DMS53 treated with DMSO at 0.1 percent for 48 hours (cell line): ENCODE data around the gene NMRK1.

Experiments
- DNase-seq: peaks from one replicate; lab custom pipeline; 2025; ENCODE audit not compliant: unreplicated experiment; lab: John Stamatoyannopoulos, UW

The NMRK1 gene

DNA sequence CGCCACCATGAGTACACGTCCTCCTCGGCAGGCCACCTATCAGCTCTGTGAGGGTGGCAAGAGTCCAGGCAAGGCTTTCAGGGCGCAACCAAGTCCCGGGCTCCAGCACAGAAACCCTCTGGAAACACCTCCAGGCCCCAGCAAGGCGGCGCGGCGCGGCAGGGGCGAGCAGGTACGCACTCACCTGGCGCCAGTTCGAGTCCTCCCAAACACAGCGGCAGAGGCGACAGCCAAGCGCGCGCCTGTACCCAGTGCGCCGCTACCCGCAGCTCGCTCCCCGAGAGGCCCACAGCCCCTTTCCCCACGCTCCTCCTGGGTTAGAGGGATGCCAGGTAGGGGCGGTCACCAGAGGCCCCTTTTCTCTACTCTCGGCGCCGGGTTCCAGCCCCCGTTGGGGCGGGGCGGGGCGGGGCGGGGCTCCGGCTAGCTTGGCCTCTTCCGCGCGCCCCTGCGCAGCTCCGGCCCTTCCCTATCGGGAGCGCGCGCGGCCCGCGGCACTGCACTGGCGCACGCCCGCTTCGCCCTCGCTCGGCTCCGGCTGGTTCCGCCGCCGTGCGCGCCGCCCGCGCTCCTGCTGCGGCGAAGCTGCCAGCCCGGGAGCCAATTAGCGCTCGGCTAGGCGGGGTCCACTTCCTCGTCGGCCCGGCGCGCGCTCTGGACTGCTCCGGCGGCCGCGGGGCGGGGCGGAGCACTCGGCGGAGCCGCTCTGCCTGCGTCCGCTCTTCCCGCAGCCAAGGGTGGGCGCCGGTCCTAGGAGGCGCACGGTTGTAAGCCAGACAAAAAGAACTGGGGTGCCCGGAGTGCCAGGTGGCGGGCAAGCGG lies at the start of gene NMRK1, which contains the start of gene OSTF1:
Gene NMRK1, minus strand, starts transcription at position 332 of the 822 bp plus-strand sequence. CDS start 5,040 bp downstream, outside the sequence.
Gene OSTF1, plus strand, starts transcription at position 691 of the 822 bp plus-strand sequence. CDS start 179 bp downstream, outside the sequence.
- peak; percentile 91 for DNase-seq

DNA sequence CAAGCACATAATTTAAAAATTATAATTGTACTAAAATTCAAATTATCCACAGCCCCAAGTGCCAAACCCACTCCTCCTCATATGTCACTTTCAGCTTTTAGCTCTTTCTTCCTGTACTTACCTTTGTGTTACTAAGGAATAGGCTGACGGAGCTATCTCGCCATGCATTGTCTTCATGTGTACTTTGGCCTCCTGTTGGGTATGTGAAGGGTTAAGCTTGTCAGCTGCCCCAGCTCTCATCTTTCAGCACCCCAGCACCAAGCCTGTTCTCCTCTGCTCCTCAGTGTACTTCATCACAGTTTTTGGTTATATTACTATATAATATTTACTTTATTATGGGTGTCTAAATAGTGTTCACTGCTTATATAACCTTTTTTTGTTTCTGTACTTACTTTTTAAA lies 46.5 kb upstream of the NMRK1 start:
- no peak for DNase-seq

DNA sequence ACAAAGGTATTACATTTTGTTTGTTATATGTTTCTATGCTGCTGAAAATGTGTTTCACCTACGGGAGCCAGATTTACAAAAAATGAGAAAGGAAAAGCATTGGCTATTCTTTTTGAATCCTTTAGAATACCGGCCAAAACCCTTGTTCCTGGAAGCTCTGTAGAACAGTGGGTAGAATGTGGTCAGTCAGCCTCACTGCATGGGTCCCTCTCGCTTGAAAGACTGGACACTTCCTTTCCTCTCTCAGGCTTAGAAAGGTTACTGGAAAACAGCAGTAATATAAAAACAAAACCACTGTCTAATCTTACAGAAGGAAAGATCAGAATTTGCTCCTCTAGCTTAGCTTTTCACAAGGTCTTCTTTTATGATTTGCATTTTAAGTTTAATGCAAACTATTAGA lies 45.4 kb upstream of the NMRK1 start:
- DNase-seq, result no peak

DNA sequence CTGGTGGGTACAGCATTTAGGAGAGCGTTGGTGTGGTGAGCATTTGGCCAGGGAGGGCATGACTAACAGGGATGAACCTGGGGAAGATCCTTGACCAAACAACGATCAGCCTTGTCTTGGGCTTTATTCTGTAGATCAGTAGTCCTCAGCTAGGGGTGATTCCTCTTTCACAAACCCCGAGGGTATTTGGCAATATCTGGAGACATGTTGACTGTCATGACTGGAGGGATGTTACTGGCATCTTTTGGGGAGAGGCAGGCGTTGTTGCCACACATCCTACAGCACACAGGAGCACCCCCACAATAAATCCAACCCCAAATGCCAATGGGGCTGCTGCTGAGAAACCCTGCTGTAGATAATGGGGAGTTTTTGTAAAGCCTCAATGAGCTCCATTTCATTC lies 44.3 kb upstream of the NMRK1 start:
- no peak for DNase-seq

DNA sequence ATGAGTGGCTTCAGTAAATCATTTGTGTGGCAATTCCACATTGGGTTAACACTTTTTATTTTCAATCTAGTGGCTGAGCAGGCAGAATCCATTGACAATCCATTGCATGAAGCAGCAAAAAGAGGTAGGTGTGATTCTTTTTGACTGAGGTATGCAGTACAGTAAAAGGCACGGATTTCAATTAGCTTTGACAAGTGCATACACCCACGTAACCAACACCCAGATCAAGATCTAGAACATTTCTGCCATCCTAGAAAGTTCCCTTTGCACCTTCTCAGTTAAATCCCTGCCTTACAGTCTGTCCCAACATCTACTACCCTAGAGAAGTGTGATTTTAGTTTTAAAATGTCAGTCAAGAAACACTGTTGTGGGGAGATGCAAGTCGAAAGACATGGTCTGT lies 43.7 kb upstream of the NMRK1 start:
- DNase-seq, result no peak

DNA sequence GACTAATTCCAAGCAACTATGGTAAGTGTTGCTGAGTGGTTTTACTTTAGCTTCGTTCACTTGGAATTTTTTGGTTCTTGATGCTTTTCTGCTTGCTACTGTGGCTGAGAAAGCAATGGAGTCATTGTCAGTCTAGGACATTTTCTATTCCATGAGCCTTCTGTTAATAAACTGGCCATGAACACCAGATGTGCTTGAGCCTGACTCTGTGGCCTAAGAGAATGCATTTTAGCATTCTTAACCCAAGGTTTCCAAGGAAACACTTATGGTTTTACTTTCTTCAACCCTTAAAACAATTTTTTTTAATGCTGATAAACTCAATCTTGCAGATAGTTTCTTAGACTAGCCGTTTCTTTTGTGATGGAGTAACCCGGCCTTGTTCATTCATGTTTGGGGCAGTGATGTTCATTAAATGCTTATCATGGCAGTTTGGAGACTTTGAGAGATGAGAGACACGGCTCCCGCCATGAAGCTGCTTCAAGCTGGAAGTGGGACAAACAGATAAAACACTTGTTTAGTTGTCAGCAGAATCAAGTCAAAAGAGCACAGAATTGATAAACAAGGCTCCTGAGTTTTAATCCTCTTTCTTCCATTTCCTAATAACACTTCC lies 42.8 kb upstream of the NMRK1 start:
- no peak for DNase-seq

DNA sequence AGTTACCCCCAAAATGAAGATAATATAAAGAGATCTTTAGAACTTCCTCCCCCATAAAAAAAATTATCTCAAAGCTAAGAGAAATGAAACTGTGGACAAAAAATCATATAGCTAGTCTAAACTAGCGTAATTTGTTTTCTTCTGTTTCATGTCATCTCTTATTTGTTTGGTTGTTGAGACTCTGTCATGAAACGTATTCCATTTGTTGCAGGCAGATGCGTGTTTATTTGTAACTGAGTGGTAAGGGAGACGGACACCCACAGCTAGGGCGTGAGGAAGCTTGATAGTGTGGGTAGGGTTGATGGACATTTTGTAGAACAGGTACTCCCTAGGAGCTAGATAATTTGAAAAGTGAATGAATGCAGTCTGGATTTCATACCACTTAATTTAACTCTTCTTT lies 42.2 kb upstream of the NMRK1 start:
- no peak for DNase-seq

DNA sequence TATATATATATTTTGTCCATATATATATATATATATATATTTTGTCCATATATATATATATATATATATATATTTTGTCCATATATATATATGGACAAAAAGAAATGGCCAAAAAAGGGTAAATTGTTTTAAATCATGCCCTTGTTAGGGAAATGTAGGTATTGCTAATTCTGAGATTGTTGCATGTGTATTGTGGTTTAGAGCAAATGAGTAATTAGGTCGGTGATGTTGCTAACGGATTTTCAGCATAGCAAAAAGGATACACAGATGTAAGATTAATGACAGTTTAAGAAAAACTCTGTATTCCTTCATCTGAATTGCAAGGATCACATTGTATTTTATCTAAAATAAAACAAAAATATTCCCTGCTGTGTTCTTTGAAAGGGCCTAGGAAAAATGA lies 40.6 kb upstream of the NMRK1 start:
- no peak for DNase-seq

DNA sequence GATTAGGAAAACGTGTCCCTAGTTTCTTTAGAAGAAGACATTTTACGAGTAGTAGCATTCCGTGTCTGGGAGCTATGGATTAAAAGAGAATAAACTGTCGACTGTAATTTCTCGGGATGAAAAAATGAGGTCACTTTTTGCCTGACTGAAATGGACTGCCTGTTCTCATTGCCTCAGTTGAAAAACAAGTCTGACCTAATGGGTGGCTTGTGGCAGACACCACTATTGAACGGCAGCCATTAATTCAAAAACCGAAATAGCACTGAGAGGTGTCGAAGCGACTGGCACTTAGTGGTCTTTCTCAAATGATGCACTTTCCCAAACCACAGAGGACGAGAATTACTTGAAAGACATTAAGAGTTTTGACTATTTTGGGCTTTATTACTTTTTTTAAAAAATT lies 35.7 kb upstream of the NMRK1 start:
- DNase-seq, result no peak

DNA sequence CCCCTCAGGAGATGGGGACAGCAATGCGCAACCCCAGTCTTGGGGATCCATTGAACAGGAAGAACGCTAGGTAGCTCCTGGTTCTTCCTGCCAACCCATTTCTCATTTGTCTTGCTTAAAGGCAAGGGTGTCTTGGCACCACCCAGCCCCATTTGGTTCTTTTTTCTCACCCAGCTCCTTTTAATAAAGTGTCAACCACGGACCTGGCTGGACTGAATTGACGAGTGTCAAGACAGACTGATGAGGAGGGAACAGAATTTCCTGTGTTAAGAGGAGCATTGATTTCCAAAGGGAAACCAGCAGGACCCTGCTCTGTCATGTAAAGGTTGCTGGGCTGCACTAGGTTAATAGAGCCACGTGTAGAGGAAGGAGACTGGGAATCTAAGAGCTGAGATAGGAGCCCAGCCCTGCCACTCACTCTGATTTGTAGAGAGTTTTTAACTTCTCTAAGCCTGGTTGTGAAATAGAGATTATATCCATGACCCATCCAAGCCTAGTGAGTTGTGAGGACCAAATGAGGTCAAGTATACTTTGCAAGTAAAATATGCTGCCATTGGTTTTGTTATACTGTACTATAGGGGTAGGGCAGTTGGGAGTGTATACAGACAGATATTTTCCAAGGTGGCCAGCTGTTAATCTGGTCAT lies 34.1 kb upstream of the NMRK1 start:
- no peak for DNase-seq

DNA sequence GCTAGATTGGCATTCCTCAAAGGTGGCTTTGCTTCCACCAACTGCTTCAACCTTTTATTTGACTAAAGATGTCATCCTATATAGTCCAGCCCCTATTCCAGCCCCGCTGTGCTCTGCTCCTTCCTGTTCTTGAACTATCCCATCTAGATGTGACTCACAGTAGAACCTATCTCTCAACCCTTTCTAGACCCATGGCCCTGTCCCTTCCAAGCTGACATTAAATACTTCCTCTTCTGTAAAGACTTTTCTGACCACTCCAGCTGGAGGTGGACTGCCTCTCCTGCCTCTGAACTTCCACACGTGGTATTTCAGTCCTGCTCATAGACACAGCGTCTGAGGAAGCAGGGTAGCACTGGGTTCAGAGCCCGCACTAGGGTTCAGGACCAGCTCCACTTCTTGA lies 32.7 kb upstream of the NMRK1 start:
- DNase-seq, result no peak

DNA sequence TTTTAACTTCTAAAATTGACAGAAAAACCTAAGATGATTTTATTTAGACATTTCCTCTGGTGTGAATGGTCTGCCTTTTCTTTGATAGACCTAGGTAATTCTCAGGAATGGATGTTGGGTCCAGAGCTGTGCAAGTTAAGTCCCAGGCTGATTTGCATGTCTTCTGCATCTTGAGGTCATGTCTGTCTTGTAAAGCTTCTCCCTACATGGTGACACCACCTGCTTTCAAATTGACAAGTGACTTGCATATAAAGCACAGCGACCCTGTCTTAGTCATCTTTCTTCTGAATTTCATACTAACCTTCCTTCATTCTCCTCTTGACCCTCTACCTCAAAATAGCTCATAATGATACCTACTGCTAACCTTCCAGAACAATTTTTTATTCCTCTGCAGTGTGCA lies 29.6 kb upstream of the NMRK1 start:
- no peak for DNase-seq

DNA sequence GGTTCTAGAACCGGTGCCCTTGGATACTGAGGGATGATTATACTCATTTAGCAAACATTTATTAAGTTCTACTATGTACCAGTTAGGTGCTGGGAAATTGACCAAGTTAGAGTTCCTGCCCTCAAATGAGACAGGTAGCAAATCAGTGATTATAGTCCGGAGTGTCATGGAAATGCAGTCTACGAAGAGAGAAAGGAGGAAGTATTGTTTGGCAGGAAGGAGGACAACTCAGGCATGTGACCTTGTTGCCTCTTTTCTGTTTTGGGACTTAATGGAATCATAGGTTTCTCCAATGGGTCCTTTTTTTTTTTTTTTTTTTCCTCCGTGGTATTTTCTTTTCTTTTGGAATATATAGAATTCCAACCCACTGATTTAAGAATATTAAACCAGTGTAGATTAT lies 28.4 kb upstream of the NMRK1 start:
- DNase-seq, result no peak

DNA sequence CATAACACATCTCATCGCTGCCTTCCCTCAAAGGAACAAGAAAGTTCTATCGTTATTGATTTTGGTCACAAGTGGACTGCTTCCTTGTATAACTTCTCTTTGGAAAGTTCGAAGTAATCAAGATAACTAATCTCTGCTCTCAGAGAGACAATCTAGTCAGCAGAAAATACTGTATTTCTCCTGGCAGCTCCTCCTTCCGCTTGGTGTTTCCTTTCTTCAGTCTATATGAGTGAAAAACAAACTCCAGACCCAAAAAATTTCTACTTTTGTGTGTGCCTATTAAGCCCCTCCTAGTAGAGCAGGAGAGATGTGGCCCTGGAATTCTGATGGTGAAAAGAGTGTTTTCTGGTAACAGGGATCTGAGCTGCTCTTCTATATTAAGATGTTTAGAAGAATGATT lies 24.8 kb upstream of the NMRK1 start:
- DNase-seq, result no peak

DNA sequence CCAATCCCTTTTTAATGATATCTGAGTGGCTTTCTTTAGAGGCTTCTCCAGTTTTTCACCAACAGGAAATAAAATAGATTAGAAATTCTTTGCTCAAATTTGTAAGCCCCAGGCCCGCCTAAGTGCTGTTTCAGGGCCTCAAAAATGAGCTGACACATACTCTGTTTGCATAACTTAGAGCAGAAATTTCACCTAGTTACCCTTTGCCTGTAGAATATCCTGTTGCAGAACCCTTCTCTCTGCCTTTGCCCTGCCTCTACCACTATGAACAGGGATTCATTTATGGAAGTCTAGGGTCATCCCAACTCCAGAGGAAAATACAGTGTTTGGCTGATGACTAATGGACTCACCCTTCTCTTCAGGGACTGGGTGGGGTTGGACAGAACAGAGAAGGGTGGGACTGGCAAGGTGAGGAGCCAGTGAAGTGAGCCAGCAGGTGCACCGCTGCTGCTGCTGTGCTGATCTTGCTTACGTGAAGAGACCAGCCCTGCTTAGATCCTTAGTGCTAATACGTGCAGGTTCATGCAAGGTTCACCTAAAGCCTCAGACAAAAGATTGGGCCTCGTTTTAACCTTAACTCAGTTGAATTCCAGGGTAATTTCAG lies 23.2 kb upstream of the NMRK1 start:
- peak; percentile 7 for DNase-seq

DNA sequence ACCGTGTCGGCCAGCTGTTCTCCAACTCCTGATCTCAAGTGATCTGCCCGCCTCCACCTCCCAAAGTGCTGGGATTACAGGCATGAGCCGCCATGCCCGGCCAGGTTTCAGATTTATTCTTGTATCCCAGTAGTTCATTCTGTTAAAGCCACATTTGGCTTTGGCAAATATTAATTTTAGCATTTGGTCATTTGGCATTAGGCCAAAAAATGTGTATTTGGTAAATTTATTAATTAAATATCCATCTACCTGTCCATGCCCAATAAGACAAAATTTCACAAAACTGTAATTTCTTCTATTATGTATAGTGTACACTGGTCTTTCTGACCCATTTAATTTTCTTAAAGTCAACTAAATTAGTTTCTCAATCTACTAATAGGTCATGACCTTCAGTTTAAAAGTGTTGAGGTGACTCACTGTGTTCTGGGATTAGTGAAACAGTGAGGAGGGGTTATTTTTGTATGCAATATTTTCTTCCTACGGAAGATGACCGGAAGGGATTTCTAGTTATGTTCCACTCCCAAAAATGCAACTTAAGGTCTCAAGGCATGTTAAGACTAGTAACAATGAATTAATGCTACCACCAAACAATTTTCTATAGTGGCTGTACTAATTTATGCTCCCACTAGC lies 21.4 kb upstream of the NMRK1 start:
- DNase-seq, result no peak

DNA sequence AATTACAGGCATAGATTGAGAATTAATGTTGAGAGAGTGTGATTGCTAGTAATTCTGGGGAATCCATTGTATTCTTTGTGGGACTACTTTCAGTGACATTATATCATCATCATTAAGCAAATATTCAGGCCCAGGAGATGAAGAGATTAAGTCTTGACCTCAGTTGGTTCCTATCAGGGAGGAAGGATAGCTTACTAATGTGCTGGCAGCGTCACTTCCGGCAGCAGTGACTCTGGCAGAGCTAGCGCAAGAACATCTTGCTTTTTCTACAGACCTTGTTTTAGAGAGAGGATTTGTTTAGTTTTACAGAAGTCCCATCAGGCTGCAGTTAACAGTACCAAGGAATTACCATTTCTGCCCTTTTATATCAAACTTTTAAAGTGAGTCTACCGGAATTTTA lies 20.6 kb upstream of the NMRK1 start:
- no peak for DNase-seq

DNA sequence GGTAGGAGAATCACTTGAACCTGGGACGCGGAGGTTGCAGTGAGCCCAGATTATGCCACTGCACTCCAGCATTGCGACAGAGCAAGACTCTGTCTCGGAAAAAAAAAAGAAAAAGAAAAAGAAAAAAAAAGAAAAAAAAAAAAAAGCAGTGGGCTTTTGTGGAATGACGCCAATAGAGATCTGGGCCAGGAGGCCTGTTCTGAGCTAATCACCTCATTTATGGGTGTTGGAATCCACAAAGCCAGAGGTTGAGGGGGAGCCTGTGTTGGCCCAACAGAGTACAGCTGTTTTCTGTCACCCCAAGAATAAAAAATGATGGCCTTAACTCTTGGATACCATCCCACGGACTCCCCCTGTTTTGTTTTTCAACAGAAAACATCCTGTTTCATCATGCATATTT lies 18.9 kb upstream of the NMRK1 start:
- no peak for DNase-seq

DNA sequence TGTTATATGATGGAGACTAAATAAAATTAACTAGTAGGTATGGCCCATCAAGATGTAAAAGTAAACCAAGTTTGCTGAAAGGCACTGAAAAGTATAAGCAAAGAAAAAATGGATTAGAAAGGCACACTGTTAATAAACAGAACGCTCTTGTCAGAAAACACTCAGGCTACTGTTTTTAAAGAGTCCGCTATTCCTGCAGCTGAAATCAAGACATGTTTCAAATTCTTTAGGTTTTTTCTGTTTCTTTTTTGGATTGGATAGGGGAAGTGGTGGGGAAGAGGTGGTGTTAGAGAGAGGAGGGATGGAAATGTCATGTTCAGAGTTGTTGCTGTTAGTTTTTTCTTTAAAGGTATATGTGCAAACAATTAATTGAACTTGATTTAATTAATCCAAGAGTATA lies 17.9 kb upstream of the NMRK1 start:
- DNase-seq, result no peak

DNA sequence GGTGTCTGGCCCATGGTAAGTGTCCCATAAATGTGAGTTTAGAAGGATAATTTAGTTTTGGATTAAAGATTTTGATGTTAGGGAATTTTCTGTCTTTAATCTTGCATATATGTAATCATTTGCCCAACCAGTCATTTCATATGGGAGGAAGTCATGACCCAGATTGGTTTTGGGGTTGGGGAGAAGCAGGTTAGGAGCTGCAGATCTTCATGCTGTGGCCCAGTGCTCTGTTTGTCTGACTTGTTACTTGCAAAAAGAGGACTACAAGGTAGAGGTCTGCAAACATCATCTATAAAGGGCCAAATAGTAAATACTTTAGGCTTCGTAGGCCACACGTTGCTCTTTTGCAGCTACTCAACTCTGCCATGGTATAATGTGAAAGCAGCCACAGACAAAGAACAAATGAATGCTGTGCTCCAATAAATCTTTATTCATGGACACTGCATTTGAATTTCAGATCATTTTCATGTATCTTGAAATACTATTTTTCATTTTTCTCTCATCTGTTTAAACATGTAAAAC lies 17.1 kb upstream of the NMRK1 start:
- DNase-seq, result no peak

DNA sequence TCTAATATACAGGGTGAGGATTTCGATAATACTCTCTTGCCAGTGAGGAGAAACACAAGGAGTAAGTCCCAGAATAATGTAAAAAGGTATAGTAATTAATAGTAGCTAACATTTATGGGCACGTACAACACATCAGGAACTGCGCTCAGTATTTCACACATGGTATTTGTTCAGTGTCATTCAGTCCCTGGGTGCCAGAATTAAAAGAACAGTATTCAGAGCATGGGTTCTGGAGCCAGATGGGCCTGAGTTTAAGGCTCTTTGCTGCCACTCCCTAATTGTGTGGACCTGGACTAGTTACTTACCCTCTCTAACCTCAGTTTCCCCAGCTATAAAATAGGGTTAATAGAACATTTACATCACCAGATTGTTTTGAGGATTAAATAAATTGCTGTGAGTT lies 16.7 kb upstream of the NMRK1 start:
- no peak for DNase-seq
